Amygdala (tissue), 56 donors: Measurements from ENCODE around the gene METTL24.
"Not testable (repeated sequence)": the region's sequence is repeated elsewhere in the genome, so short reads cannot be mapped to it uniquely, and the experiment has no call there.

Experiments used
- DNase-seq, 56 donors: peaks; one replicate each; lab custom pipeline; 2025; lab: John Stamatoyannopoulos, UW

The METTL24 gene

DNA sequence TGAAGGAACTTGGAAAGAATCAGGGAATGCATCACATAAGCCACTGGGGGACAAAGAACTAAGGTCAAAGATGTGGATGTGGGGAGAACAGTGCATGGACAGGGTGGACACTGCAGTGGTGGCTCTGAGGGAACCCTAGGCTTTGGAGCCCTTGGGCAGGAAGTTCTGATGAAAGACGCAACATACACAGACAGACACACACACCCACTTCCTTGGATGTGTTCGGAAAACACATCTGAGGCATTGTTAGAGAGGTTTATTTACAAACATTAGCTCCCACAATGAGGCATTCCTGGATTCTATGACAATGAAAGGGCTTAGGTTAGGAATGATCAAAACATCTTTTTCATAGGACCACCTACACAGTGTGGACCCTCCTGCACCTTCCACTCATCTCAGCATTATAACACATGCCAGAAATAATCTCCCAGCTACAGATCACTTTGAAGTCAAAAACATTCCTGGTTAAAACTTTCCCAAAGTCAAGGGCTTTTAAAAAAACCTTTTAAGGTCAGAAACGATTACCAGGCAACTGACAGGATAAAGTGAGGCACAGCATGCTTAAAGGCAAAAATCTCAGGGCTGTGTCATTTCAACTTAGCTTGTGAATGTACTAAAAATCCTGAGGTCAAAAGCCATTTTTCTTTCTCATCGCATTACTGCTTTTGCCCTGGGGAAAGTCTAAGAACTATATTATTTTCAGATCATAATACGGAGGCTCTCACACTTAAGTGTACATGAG lies 6.4 kb upstream of the METTL24 start:
- DNase-seq, result no peak

DNA sequence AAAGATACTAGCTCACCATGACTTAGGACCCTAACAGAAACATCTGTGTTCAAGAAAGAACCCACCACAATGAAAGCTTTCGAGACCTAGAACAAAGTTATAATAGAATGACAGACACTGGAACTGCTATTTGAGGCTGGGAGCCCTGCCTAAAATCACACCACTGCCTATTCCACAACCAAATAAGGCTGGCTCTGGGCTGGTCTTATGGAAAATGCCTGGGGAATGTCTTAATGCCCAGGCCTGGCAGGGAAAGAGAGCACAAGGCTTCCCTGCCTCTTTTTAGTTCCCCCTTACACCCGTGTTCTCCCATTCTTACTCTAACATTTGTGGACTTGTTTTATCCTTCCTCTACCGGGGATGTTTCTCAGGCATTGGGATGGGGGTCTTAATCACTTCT lies 5.6 kb upstream of the METTL24 start:
- no peak for DNase-seq

DNA sequence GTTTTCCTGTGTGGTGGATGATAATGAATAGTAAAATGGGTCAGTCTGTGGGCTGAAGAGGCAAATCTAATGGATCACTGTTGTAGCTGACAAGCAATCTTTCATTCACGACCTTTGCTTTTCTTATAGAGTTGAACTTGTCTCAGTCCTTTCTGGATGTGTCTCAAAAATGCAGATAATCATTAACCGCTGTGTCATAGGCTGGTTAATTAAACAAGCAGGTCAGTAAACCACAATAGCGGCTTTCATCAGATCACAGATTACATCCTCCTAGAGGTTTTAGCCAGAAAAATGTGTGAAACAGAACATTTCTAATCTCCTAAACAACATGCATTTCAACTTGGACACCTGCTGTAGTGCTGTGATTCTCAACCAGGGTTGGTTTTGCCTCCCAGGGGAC lies 2.5 kb upstream of the METTL24 start:
- no peak for DNase-seq

DNA sequence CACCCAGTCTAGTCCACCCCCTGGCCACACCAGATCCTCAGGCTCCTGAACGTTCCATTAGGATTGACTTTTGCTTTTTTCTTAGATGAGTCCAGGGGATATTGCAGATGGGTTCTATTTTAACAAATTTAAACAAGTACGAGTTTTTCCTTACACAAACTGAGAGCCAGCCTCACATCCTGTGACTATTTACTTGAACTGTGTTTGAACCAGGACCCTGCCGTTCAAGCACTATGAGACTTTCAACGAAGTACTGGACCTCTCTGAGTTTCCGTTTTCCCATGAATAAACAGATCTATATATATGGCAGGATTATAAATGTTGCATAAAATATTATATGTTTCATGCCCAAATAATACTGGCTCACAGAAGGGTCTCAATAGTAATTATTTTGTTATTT lies 1.4 kb upstream of the METTL24 start:
- DNase-seq, result no peak

DNA sequence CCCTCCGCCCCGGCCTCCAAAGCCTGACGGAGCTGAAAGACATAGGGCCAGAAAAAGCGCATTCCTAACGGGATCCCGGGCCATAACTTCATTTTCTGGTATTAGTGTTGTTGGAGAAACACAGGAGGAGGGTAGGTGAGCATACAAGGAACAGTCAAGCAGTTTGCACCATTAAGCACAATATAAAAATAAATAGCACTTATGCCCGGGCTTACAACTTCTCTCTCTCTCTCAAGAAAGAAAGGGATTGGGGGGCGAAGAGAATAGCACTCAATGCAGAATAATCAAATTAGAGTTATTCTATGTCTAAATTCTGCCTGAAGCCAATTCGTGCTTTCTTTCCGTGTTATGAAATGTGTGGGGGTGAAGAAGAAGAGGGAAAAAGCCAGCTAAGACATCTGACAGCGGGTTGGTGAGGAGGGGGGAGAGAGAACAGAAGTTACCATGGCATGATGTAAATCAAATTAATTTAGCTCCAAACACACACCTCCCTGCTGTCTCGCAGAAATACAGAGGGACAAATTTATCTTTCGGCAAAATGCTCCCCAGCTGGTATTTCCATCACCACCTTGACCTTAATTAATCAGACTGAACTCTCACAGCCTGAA lies 508 bp upstream of the METTL24 start:
- DNase-seq, result peak in 5 of 56 donors; percentile 16 to 65 (median 20)

DNA sequence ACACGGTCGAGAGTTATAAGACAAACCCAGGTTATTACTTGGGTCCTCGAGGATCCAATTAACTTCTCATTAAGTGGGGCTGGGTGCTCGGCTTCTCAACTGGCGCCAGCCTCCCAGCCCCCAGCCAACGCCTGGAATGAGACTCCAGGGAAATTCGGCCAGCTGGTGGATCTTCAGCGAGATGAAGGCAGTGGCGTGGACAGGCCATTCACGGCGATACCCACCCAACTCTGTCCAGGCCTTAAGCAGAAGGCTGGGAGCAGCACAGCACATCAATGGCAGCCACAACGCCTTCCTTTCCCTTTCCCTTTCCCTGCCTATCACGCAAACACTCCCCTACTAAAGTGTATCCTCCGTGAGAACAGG lies 868 bp downstream of the METTL24 start:
- no peak for DNase-seq

DNA sequence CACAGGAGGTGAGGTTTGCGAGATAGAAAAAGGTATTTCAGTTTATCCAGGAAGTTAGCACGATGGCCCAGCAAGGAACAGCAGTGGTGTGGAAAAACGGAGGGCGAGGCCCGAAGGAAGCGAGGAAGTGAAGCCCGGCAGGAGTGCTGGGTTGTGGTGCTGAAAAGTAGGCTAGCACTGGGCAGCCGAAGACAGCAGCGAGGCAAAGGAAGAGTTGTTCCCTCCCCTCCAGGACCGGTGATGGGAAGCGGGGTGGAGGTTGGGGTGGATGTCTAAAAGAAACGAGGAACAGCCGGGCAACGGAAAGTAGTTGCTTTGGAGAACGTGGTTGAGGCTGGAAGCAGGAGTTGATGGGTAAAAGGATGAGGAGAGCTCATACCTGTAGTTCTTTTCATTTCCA lies 1.4 kb downstream of the METTL24 start:
- DNase-seq, result no peak

DNA sequence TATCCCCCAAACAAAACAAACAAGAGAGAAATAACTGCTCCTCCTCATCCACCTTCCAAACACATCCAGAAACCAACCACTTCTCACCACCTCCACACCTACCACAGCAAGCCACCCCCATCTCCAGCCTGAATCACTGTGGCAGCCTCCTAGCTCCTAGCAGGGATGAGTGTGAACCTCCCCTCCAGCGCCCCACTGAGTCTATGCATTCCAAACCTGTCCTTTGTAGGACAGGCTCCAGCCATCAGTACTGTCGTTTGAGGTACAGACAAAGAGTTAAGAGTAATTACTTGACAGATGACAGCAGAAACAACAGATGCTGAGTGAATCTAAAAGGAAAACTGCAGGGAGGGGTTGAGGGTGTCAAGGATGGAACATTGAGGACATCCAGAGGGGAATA lies 2.4 kb downstream of the METTL24 start:
- peak in 12 of 56 donors; percentile 11 to 66 (median 25) for DNase-seq

DNA sequence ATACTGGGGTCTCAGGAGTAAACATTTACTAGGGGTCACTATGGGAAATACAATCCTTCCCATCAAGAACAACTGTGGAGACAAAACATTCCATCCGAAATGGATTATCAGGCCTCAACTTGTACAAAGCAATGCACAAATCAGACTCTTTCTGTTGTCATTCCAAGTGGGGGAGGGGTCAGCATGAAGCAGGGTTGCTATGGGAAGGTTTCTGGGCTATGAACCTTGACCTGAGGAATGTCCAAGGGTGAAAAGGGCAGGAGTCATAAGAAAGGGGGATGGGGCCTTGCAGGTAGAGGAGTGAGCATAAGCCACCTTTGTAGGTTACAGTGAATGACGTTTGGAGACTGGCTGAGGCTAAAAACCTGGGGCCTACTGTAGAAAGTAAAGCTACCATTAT lies 3.1 kb downstream of the METTL24 start:
- no peak for DNase-seq

DNA sequence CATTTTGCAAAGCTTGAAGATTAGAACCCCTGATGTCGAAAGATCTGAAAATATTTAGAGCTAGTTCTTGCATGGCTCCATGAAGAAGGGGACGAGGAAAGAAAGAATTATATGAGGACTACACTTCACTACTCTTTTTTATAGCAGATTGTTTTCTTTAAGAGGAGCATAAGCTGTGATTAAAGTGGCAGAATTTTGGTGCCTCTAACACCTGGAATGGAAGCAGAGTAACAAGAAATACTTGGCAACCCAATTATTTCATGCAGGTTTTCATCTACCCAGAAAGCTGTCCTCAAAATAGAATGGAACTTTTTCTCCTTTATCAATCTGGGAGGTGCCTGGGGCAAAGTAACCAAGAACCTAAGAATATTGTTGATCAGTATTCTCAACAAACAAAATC lies 4.0 kb downstream of the METTL24 start:
- no peak for DNase-seq

DNA sequence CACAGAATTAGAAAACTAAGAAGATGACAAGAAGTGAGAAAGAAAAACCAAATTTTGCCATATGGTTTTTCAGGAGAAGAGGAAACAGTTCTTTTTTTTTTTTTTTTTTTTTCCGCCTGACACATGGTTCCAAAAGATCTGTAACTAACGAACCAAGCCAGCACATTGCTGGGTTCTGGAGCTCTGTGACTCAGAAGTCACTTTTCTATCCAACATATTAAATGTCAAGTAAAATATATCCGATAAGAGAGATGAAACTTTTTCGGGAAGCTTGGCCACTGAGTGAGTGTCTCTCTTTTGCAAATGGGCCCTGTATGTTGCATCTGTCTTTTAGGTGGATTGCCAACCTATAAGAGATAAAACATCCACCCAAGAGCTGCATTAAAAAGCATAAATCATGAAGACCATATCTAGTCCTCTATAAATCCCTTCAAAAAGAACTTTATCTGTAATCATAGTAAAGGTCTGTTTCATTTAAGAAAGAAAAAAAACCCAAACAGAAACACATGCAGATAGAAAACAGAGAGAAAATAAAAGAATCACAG lies 4.6 kb downstream of the METTL24 start:
- DNase-seq, result no peak

DNA sequence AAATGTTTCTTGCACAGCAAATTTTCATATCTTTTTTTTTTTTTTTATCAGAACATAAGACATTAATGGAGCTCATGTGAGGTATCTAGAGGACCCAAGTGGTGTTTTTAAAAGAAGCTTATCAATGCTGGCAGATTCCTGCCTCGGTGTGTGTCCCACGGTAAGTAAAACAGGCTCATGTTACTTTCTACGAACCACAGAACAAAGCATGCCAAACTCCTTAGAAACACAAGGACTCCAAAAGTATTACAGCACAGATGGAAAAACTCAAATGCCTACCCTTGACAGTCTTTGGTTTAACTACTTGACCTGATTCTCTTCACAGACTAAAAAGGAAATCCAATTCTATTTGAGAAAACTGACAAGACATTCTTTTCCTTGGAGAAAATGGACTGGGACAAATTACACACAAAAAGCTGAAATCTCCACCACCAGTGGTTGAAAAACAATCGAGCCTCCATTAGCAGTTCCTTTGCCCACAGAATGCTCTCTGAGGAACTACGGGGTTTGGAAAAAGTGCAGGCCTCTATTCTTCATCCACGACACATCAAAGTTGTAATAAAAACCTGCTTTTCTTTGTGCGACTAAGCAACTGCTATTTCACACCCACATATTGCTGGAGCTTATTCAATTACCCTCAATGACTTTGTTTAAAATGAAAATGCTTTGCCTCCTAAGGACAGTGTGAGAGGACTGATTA lies 5.4 kb downstream of the METTL24 start:
- DNase-seq, result no peak

DNA sequence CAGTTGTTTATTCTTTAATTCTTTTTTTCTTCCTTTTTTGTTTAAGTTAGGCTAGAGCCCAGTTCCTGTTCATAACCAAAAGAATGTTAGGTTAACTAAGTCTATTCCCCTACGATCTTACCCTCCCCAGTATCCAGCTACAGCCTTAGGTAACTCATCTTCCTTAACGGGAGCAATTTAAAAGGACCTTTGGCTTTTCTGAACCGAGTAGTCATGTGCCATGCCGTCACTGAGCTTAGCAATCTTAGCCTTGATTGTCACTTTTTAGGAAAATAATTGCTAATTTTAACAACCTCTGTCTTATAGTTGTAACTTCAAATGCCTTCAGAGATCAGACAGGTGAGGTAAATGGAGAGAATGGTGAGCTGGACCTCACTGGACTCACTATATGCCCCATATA lies 6.2 kb downstream of the METTL24 start:
- DNase-seq, result no peak

DNA sequence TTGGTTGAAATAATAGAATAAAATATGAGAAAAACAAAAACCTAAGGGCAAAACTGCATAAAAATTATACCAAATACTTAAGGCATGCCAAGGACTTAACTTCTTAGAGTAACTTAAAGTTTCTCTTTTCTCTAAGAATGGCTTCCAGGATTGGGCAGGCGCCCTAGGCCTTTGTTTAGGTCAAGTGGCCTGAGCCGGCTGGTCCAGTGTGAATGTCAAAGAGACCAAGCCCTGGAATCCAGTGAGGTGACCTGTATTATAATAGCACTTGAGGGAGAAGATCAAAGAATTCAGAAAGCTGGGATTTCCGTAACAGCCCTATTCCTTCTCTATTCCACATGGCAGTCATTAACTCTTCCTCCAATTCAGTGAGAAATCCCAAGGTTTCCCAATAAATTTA lies 6.6 kb downstream of the METTL24 start:
- no peak for DNase-seq

DNA sequence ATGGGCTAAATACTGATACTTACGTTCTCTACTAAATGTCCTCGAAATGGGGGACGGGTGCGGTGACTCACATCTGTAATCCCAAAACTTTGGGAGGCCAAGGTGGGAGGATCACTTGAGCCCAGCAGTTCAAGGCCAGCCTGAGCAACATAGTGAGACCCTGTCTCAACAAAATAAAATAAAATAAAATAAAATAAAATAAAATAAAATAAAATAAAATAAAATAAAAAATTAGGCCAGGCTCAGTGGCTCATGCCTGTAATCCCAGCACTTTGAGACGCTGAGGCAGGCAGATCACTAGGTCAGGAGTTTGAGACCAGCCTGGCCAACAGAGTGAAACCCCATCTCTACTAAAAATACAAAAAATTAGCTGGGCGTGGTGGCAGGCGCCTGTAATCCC lies 7.6 kb downstream of the METTL24 start:
- not testable (repeated sequence) for DNase-seq

DNA sequence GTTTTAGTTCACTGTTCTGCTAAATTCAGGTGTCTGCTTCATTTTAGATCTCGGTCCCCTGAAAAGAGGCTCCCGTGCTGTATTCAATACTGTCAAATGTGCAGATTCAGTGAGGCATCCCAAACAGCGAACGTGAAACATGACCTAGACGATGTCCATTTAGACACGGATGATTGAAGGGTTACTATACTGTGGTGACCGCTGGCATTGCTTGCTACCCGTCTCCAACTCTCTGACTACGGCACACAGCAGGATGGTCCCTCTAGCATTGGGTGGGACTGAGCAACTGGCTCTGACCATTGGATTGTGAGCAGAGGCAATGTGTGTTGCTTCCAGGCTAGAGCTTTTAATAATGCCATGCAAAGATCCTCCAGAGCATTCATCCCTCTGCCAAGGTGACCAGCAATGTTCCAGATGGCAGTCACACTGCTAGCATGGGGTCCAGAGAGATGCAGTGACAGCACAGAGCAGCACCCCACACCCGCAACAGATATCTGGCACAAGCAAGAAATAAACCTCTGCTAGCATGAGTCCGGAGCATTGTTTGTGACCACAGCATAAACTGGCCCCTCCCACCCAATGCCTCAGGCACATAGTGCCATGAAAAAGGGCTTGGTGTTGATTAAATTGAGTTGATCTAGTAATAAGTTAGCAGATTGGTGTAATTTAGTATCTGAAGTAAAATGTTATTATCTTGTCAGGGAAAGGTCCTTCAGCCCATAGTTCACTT lies 9.0 kb downstream of the METTL24 start:
- no peak for DNase-seq

DNA sequence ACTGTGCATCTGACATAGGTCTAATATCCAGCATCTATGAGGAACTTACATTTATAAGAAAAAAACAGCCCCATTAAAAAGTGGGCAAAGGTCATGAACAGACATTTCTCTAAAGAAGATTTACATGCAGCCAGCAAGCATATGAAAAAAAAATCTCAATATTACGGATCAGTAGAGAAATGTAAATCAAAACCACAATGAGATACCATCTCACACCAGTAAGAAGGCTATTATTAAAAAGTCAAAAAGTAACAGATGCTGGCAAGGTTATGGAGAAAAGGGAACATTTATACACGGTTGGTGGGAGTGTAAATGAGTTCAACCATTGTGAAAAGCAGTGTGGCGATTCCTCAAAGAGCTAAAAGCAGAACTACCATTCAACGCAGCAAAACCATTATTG lies 13.1 kb downstream of the METTL24 start:
- no peak for DNase-seq

DNA sequence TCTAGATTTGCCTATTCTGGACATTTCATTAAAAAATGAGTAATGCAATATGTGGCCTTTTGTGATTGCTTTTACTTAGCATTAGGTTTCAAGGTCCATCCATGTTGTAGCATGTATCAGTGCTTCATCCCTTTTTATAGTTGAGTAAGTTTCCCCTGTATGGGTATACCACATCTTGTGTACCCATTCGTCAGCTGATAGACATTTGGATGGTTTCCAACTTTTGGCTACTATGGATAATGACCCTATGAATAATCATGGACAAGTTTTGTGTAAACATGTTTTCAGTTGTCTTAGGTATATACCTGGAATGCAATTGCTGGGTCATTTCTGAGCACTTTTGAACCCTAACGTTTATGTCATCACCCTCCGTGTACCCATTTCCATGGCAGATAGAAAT lies 15.4 kb downstream of the METTL24 start:
- no peak for DNase-seq

DNA sequence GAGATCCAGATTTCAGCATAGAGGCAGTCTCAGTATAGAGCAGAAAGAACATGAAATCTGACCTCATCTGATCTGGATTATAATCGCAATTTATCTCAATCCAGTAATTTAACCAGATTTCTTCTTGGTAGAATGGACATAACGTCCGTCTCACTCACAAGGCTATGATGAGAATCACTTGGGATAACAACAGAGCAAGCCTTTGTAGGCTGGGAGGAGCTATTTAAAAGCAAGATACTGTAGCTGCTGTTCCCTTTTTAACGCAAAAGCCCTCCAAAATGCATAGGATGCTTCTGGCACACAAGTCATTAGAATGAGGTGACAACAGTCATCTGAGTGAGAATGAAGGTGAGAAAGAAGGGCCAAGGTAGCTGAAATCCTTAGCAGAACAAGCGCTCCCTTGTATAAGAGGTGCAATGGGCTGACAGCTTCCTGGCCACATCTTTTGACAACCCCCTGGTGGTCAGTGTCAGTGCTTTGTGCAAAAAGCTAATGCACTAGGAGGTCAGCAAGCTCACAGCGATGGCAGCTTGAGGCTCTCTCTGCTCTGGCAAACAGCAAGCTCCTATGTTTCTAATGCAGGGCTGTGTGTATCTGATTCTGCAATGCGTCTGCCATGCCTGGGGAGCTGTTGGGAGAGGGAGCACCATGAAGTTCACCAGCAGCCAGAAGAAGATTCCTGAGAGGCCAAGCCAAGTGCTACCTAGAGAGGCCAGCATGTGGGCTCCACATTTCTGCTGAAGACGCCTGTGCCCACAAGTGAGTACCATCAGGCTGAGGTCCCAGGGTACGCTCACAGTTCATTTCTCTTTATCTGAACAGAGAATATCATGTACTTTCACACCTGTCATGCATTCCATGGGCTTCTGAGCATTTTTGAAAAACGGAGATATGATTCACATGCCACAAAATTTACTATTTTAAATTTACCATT lies 16.2 kb downstream of the METTL24 start:
- no peak for DNase-seq

DNA sequence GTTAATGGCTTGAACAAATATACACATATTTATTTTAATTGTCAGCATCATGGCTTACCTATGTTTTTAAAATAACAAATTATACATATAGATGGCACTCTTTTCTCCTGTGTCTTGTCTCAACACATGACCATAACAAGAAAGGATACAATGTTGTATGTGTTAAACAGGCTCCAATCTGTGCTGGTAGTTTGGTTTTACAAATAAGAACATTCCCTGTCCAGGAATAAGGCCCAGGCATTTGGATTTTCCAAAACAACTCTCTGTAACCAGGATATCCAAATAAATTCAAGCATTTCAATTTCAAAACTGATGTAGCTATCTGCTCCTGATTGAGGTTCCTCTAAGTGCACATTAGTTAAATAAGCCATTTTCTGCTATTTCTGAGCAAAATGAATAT lies 17.1 kb downstream of the METTL24 start:
- no peak for DNase-seq
